Type B pancreatic cell (in vitro differentiated cells): ENCODE data around the gene DCC. TPM values are rescaled to one million over a fixed set of nuclear protein-coding genes. Genes with fewer than 3 reads are reported as not detected.
A peak's percentile ranks its signal among the peaks of the same experiment; 100 is the strongest.

Experiments
- DNase-seq: peaks from one replicate; pipeline ENCODE4 v3.0.0; 2021; ENCODE audit warnings: mixed read lengths; ENCODE audit not compliant: unreplicated experiment; ENCODE audit errors: extremely low spot score
- H3K27ac Mint-ChIP-seq: 2 replicates; pipeline ENCODE4 v1.8.0; 2021; ENCODE audit warnings: mild to moderate bottlenecking, mixed read lengths
- H3K27me3 Mint-ChIP-seq: 2 replicates; pipeline ENCODE4 v1.8.0; 2021; ENCODE audit warnings: mixed read lengths
- H3K36me3 Mint-ChIP-seq: 2 replicates; pipeline ENCODE4 v1.8.0; 2021; ENCODE audit warnings: mixed read lengths
- H3K4me1 Mint-ChIP-seq: one replicate; pipeline ENCODE4 v1.8.0; 2021; ENCODE audit warnings: mixed read lengths; ENCODE audit not compliant: unreplicated experiment
- H3K4me3 Mint-ChIP-seq: 2 replicates; pipeline ENCODE4 v1.8.0; 2021; ENCODE audit warnings: mild to moderate bottlenecking, mixed read lengths
- H3K9me3 Mint-ChIP-seq: 2 replicates; pipeline ENCODE4 v1.8.0; 2021; ENCODE audit warnings: mixed read lengths
- total RNA-seq: library from RNA; stranded (reverse); gene quantifications from 2 replicates; pipeline ENCODE4 v1.2.1, GENCODE V29; 2021; ENCODE audit warnings: low replicate concordance
- TF ChIP-seq, protein P1 (sequence below): fragments of 200-600 bp; sonication (generic); conservative IDR thresholded peaks from 2 replicates; pipeline ENCODE4 v1.5.0; 2021; ENCODE audit warnings: antibody characterized with exemption, mild to moderate bottlenecking

DCC gene
- total RNA-seq, 1 donor from 2014 or later: 11.6 TPM

DNA sequence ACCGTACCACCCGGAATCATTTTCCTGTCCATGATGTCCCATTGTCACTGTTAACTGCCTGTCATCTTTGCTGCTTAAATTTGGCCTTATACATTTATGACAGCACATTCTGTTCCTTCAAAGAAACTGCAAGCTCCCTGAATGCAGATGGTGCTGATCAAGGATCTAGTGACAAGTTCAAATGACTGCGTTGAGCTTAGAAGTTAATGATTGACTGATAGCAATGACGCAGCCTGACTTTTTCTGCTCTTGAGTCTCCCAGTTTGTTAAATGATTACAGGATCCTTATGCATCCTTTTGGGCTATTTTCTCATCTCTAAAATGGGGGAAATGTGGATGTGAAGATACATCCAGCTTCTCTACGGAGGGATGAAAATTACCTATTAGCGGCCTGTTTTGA, 159.0 kb downstream of the DCC start:
- Mint-ChIP-seq H3K4me1 (peaks cover 10% of the 10 kb centered on the region), H3K27me3 (no peaks in the 10 kb centered on the region), H3K9me3 (no peaks in the 10 kb centered on the region), H3K27ac (peak overlapping the region; percentile 80), H3K4me3 (peak overlapping the region; percentile 32), H3K36me3 (no peaks in the 10 kb centered on the region)
- TF ChIP-seq, protein P1, sequence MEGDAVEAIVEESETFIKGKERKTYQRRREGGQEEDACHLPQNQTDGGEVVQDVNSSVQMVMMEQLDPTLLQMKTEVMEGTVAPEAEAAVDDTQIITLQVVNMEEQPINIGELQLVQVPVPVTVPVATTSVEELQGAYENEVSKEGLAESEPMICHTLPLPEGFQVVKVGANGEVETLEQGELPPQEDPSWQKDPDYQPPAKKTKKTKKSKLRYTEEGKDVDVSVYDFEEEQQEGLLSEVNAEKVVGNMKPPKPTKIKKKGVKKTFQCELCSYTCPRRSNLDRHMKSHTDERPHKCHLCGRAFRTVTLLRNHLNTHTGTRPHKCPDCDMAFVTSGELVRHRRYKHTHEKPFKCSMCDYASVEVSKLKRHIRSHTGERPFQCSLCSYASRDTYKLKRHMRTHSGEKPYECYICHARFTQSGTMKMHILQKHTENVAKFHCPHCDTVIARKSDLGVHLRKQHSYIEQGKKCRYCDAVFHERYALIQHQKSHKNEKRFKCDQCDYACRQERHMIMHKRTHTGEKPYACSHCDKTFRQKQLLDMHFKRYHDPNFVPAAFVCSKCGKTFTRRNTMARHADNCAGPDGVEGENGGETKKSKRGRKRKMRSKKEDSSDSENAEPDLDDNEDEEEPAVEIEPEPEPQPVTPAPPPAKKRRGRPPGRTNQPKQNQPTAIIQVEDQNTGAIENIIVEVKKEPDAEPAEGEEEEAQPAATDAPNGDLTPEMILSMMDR: no peak
- DNase-seq: no peak

DNA sequence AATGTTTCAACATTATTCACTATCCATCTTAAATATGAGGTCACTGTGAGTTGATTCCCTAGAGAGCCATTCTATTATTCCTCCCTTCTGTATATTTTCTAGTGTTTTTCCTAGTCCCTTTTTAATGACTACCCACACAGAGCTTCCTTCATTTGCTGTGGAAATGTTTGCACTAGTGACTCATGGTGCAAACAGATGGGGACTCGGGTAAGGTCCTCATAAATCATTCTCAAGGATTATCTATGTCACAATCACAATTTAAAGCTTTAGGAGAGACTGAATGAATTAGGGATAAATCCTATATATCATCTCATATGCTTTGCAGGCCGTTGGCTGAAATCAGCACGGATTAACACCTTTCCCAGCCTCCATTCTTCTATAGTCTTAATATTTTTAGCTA, 159.6 kb downstream of the DCC start:
- Mint-ChIP-seq H3K4me1 (peaks cover 10% of the 10 kb centered on the region), H3K9me3 (no peaks in the 10 kb centered on the region), H3K36me3 (no peaks in the 10 kb centered on the region), H3K27me3 (no peaks in the 10 kb centered on the region), H3K27ac (peak overlapping the region; percentile 80), H3K4me3 (no peak overlapping the region)
- TF ChIP-seq, protein P1: no peak
- DNase-seq: no peak

DNA sequence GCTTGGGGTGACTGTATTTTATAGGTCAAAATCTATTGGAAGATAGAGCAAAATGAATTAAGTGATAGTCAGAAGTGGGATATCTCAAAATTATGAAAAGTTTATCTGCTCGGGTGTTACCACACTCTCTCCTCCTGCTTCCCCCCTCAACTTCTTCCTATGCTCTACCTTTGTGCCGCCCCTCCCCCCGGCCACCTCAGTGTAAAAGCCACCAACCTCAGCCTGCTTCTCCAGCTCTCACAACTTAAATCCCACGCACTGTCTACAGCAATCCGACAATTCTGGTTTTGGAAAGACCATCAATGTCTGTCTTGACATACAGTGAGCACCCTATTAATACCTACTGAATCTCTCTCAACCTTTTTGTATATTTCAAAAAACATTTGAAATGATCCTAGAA, 164.6 kb downstream of the DCC start:
- Mint-ChIP-seq H3K27me3 (peaks cover 4% of the 10 kb centered on the region), H3K27ac (no peak overlapping the region), H3K4me3 (no peak overlapping the region), H3K4me1 (peaks cover under 1% of the 10 kb centered on the region), H3K9me3 (no peaks in the 10 kb centered on the region), H3K36me3 (no peaks in the 10 kb centered on the region)
- TF ChIP-seq, protein P1: no peak
- no peak for DNase-seq

DNA sequence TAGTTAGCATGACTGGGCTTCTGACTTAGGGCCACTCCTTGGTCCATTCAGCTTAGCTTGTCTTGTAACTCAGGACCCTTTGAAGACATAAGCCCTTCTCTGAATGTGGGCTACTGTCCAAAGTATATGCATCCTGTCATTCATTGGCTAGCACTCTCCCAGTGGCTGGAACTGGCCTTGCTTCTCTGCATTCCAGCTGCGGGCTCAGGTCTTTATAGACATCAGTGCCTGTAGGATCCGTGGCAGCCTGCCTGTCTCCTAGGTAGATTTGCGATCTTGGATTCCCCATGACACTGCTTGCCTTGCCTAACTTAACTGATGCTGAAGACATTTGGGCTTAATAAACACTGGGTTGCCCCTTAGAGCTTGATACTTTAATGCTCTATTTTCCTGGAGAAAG, 170.1 kb downstream of the DCC start:
- no peaks in the 10 kb centered on the region for H3K36me3 Mint-ChIP-seq
- H3K27ac Mint-ChIP-seq: no peak overlapping the region
- no peaks in the 10 kb centered on the region for H3K9me3 Mint-ChIP-seq
- no peaks in the 10 kb centered on the region for H3K4me1 Mint-ChIP-seq
- TF ChIP-seq, protein P1: no peak
- peaks cover 4% of the 10 kb centered on the region for H3K27me3 Mint-ChIP-seq
- DNase-seq: no peak
- H3K4me3 Mint-ChIP-seq: no peak overlapping the region

DNA sequence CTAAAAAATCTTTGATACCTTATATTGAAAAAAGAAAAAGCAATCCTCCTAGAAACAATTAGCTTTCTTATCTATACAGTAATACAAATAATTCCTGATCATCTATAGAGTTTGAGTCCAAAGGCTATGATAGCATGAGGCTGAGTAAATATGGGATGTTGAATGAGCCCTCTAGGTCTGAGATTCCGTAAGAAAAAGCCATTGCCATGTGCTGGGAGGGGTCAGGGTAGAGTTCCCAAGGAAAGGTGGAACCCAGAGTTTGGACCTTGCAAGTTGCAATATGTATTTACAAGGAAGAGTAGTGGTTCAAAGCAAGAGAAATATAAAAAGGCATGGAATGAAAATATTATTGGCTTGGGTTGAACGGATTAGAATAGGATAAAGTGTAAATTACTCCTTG, 178.1 kb downstream of the DCC start:
- Mint-ChIP-seq H3K4me1 (no peaks in the 10 kb centered on the region), H3K36me3 (no peaks in the 10 kb centered on the region), H3K27me3 (no peaks in the 10 kb centered on the region), H3K4me3 (no peak overlapping the region), H3K9me3 (no peaks in the 10 kb centered on the region), H3K27ac (no peak overlapping the region)
- TF ChIP-seq, protein P1: no peak
- DNase-seq: no peak

DNA sequence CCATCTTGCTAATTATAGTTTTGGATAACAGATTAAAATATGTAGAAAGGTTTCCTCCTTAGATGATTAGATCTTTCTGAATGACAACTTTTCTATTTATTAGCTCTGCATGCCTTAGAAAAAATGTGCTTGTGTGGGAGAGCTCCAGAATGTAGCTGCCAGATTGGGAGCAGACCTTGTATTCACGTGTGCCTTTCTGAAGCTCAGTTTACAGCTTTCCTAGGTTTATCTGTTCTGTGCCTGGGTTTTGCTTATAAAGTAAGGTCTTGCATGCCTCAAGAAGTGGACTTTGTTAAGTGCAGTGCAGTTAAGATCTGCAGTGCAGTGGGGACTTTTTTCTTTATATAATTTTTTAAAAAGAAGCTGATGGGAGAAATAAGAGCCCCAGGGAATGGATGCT, 179.0 kb downstream of the DCC start:
- Mint-ChIP-seq H3K9me3 (no peaks in the 10 kb centered on the region), H3K27me3 (no peaks in the 10 kb centered on the region), H3K4me1 (no peaks in the 10 kb centered on the region), H3K27ac (no peak overlapping the region), H3K4me3 (no peak overlapping the region), H3K36me3 (no peaks in the 10 kb centered on the region)
- TF ChIP-seq, protein P1: no peak
- no peak for DNase-seq
